PC-9 (cell line): ENCODE results near the gene MED27. TPM values are rescaled to one million over a fixed set of nuclear protein-coding genes. Genes with fewer than 3 reads are reported as not detected.

Experiments
- BruUV-seq: library from RNA; stranded (reverse); fragments of 400-500 nt; replicated peaks from 2 replicates; lab custom pipeline; 2021; lab: Mats Ljungman, UMichigan
- CTCF ChIA-PET: fragments of 300-600 bp; sonication (Branson Sonifier 250); formaldehyde crosslinking; loops from one replicate; lab custom pipeline; 2022; ENCODE audit warnings: antibody characterized with exemption; lab: Charles Lee
- POLR2A ChIA-PET: fragments of 300-600 bp; sonication (Branson Sonifier 250); formaldehyde crosslinking; loops from one replicate; lab custom pipeline; 2022; ENCODE audit warnings: antibody characterized with exemption; ENCODE audit not compliant: unreplicated experiment; lab: Charles Lee
- DNase-seq, 2 experiments: peaks; one replicate each; pipeline versions ENCODE4 v3.0.0 to v3.0.0-alpha.2; 2015 to 2022; ENCODE audit warnings: mixed read lengths in 1 of 2
- H2AFZ ChIP-seq: fragments of 200-600 bp; sonication (generic); 2 replicates; pipeline ENCODE4 v1.8.1; 2017; ENCODE audit warnings: antibody characterized with exemption
- H3F3A ChIP-seq: fragments of 200-600 bp; sonication (generic); 2 replicates; pipeline ENCODE4 v1.8.1; 2017; ENCODE audit warnings: antibody characterized with exemption, mild to moderate bottlenecking, low read depth; ENCODE audit not compliant: insufficient read depth
- H3K27ac ChIP-seq: fragments of 200-600 bp; sonication (generic); 2 replicates; pipeline ENCODE4 v1.6.1; 2016; ENCODE audit warnings: mixed run types
- H3K27me3 ChIP-seq: fragments of 200-600 bp; sonication (generic); 2 replicates; pipeline ENCODE4 v1.6.1; 2016; ENCODE audit warnings: low read depth, mixed run types; ENCODE audit not compliant: insufficient read depth
- H3K36me3 ChIP-seq: fragments of 200-600 bp; sonication (generic); 2 replicates; pipeline ENCODE4 v1.6.1; 2016; ENCODE audit warnings: low read depth, mixed run types
- H3K4me1 ChIP-seq: fragments of 200-600 bp; sonication (generic); replicated peaks from 2 replicates; pipeline ENCODE4 v1.6.1; 2016; ENCODE audit warnings: mixed run types; ENCODE audit not compliant: insufficient read depth
- H3K4me2 ChIP-seq: fragments of 200-600 bp; sonication (generic); 2 replicates; pipeline ENCODE4 v1.6.1; 2017; ENCODE audit warnings: mixed run types
- H3K4me3 ChIP-seq: fragments of 200-600 bp; sonication (generic); 2 replicates; pipeline ENCODE4 v1.6.1; 2016; ENCODE audit warnings: mixed run types
- H3K79me2 ChIP-seq: fragments of 200-600 bp; sonication (generic); 2 replicates; pipeline ENCODE4 v1.6.1; 2017; ENCODE audit warnings: low read depth, mixed run types
- H3K9me2 ChIP-seq: fragments of 200-600 bp; sonication (generic); 2 replicates; pipeline ENCODE4 v1.8.1; 2017; ENCODE audit warnings: mild to moderate bottlenecking; ENCODE audit not compliant: insufficient read depth
- H3K9me3 ChIP-seq: fragments of 200-600 bp; sonication (generic); 2 replicates; pipeline ENCODE4 v1.8.1; 2016; ENCODE audit warnings: low read depth; ENCODE audit not compliant: insufficient read depth
- H4K20me1 ChIP-seq: fragments of 200-600 bp; sonication (generic); 2 replicates; pipeline ENCODE4 v1.8.1; 2017; ENCODE audit not compliant: insufficient read depth
- EZH2 ChIP-seq: fragments of 200-600 bp; sonication (generic); IDR thresholded peaks from 2 replicates; pipeline ENCODE4 v1.8.0; 2017; ENCODE audit warnings: antibody characterized with exemption, low read depth
- intact Hi-C: fragments of 100-400 bp; cut with micrococcal nuclease; formaldehyde crosslinking; loops from one replicate; pipeline ENCODE4 v1.10.0; 2022; ENCODE audit not compliant: unreplicated experiment
- total RNA-seq: library from RNA; stranded (reverse); gene quantifications from 2 replicates; pipeline ENCODE4 v1.2.3, GENCODE V29; 2021
- TF ChIP-seq, protein P1 (sequence below): fragments of 200-600 bp; sonication (generic); conservative IDR thresholded peaks from 2 replicates; pipeline ENCODE4 v1.6.1; 2017; ENCODE audit warnings: mixed run types, antibody characterized with exemption, mild to moderate bottlenecking, moderate library complexity

MED27 gene
- total RNA-seq, 1 experiment from 2014 or later: 31.2 TPM

GRCh38 chr9:131876486-131876885 lies 203.2 kb downstream of the MED27 start:
- intact Hi-C loops: no loop called here
- H3K27me3 ChIP-seq: no peaks in the 10 kb centered on the region
- no peaks in the 10 kb centered on the region for H3K4me1 ChIP-seq
- no peaks in the 10 kb centered on the region for H3K9me3 ChIP-seq
- POLR2A ChIA-PET: no interaction called here
- H4K20me1 ChIP-seq: no peaks in the 10 kb centered on the region; the same call in 1 of the 2 replicates
- H3K36me3 ChIP-seq: no peaks in the 10 kb centered on the region
- no peak overlapping the region for H3K4me2 ChIP-seq
- no peak for DNase-seq
- H3F3A ChIP-seq: no peaks in the 10 kb centered on the region
- H3K79me2 ChIP-seq: no peaks in the 10 kb centered on the region
- H2AFZ ChIP-seq: no peak overlapping the region
- H3K9me2 ChIP-seq: no peaks in the 10 kb centered on the region
- CTCF ChIA-PET: no interaction called here
- TF ChIP-seq, protein P1, sequence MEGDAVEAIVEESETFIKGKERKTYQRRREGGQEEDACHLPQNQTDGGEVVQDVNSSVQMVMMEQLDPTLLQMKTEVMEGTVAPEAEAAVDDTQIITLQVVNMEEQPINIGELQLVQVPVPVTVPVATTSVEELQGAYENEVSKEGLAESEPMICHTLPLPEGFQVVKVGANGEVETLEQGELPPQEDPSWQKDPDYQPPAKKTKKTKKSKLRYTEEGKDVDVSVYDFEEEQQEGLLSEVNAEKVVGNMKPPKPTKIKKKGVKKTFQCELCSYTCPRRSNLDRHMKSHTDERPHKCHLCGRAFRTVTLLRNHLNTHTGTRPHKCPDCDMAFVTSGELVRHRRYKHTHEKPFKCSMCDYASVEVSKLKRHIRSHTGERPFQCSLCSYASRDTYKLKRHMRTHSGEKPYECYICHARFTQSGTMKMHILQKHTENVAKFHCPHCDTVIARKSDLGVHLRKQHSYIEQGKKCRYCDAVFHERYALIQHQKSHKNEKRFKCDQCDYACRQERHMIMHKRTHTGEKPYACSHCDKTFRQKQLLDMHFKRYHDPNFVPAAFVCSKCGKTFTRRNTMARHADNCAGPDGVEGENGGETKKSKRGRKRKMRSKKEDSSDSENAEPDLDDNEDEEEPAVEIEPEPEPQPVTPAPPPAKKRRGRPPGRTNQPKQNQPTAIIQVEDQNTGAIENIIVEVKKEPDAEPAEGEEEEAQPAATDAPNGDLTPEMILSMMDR: no peak
- TF ChIP-seq EZH2: no peak
- H3K27ac ChIP-seq: no peak overlapping the region
- no peak overlapping the region for H3K4me3 ChIP-seq
- BruUV-seq: no TSS peak

DNA sequence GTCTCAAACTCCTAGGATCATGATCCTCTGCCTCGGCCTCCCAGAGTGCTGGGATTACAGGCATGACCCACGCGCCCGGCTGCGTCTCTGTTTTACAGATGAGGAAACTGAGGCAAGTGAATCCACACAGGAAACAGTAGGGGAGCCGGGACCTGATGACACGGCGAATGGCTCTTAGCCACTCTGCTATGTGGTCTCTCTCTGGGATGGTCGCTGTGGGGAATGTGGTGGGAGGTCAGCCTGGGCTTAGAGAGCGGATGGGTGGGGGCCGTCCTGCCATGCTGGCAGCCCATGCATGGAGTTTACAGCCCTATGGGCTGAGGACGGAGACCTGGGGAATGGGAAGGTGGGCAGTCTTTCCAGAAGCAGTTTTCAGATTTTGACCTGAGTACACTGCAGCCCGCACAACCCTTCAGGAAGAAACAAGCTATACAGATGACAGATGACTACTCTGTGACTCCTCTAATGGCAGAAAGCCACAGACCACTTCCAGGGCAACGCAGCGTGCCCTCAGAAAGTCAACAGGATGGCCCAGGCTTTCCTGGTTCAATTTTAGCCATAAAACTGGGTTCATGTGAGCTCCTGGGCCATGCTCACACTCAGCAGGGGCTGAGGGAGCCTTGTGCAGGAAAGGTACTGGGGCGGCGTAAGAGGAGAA lies 203.7 kb downstream of the MED27 start:
- CTCF ChIA-PET: no interaction called here

DNA sequence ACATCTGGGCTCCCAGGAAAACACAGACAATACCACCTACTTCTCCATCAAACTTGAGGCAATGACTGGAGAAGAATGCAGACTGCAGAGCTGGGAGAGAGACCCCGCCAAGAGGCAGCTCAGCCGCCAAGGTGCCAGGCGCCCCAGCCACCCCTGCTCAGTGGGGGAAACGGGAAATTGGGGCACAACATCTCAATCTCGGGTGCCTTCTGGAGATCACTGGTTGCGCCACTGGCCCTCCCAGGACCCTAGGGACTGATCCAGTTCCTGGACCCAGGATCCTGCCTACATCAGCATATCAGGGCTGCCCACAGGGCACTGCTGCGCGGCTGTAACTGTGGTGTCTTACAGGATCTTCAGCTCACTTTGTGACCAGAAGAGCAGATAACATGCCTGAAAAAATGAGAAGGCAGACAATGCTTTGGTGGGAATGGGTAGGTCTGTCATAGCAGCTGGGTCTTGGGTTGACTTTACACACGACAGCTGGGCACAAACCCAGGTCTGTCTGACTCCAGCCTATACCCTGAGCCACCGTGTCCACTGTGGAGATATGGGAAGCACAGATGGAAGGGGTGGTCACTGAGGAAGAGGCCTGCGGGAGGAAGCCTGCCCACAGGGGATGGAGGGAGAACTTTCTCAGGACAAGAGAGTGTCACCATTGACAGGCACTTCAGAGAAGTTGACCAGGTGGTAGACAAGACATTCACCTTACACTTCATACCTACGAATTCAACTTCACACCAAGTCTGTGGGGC lies 204.6 kb downstream of the MED27 start:
- no peak overlapping the region for H3K4me2 ChIP-seq
- BruUV-seq: no TSS peak
- CTCF ChIA-PET: no interaction called here
- no peak overlapping the region for H2AFZ ChIP-seq
- no peaks in the 10 kb centered on the region; the same call in 1 of the 2 replicates for H4K20me1 ChIP-seq
- H3K27me3 ChIP-seq: no peaks in the 10 kb centered on the region
- intact Hi-C loops: no loop called here
- H3K36me3 ChIP-seq: no peaks in the 10 kb centered on the region
- POLR2A ChIA-PET: no interaction called here
- TF ChIP-seq, protein P1: no peak
- TF ChIP-seq EZH2: no peak
- H3K9me3 ChIP-seq: no peaks in the 10 kb centered on the region
- H3K4me3 ChIP-seq: no peak overlapping the region
- no peak overlapping the region for H3K27ac ChIP-seq
- H3K79me2 ChIP-seq: no peaks in the 10 kb centered on the region
- no peak for DNase-seq
- H3K9me2 ChIP-seq: no peaks in the 10 kb centered on the region
- H3K4me1 ChIP-seq: no peaks in the 10 kb centered on the region
- no peaks in the 10 kb centered on the region for H3F3A ChIP-seq

More for the DNA sequence above, 203.7 kb downstream of the MED27 start:
- H3F3A ChIP-seq: no peaks in the 10 kb centered on the region
- no peaks in the 10 kb centered on the region for H3K9me3 ChIP-seq
- TF ChIP-seq, protein P1: no peak
- no peak for TF ChIP-seq EZH2
- no peaks in the 10 kb centered on the region for H3K36me3 ChIP-seq
- no peak overlapping the region for H2AFZ ChIP-seq
- intact Hi-C loops: no loop called here
- no TSS peak for BruUV-seq
- H4K20me1 ChIP-seq: no peaks in the 10 kb centered on the region; the same call in 1 of the 2 replicates
- no peak overlapping the region for H3K27ac ChIP-seq
- no peaks in the 10 kb centered on the region for H3K27me3 ChIP-seq
- POLR2A ChIA-PET: no interaction called here
- H3K4me2 ChIP-seq: no peak overlapping the region
- no peak overlapping the region for H3K4me3 ChIP-seq
- H3K79me2 ChIP-seq: no peaks in the 10 kb centered on the region
- H3K4me1 ChIP-seq: no peaks in the 10 kb centered on the region
- no peak for DNase-seq
- no peaks in the 10 kb centered on the region for H3K9me2 ChIP-seq
